DOHH2 (cell line): Measurements from ENCODE around the gene TBL1X.

Experiments used
- H3F3A ChIP-seq: fragments of 200-600 bp; sonication (generic), shearing (Covaris generic); 2 replicates; pipeline ENCODE4 v1.6.0; 2016; ENCODE audit warnings: antibody characterized with exemption, mild to moderate bottlenecking; ENCODE audit not compliant: control insufficient read depth, insufficient read depth
- H3K27ac ChIP-seq: fragments of 200-600 bp; sonication (generic); 2 replicates; pipeline ENCODE4 v1.5.1; 2014; ENCODE audit warnings: low read depth, mild to moderate bottlenecking, low read length, moderate library complexity
- H3K27me3 ChIP-seq: fragments of 200-600 bp; sonication (generic); 2 replicates; pipeline ENCODE4 v1.6.1; 2014; ENCODE audit warnings: mild to moderate bottlenecking, low read length, mixed read lengths; ENCODE audit not compliant: control insufficient read depth
- H3K36me3 ChIP-seq: fragments of 200-600 bp; sonication (generic); 2 replicates; pipeline ENCODE4 v1.6.1; 2014; ENCODE audit warnings: mild to moderate bottlenecking, low read length, moderate library complexity, mixed read lengths; ENCODE audit not compliant: control insufficient read depth
- H3K4me1 ChIP-seq: fragments of 200-600 bp; sonication (generic); 2 replicates; pipeline ENCODE4 v1.6.1; 2014; ENCODE audit warnings: mild to moderate bottlenecking, low read length, mixed read lengths; ENCODE audit not compliant: control insufficient read depth
- H3K4me2 ChIP-seq: fragments of 200-600 bp; sonication (generic); 2 replicates; pipeline ENCODE4 v1.6.0; 2014; ENCODE audit warnings: mild to moderate bottlenecking, low read length, moderate library complexity
- H3K4me3 ChIP-seq: fragments of 200-600 bp; sonication (generic); 2 replicates; pipeline ENCODE4 v1.5.1; 2014; ENCODE audit warnings: mild to moderate bottlenecking, low read length, mixed read lengths
- H3K79me2 ChIP-seq: fragments of 200-600 bp; sonication (generic); 2 replicates; pipeline ENCODE4 v1.6.1; 2014; ENCODE audit warnings: mild to moderate bottlenecking, low read length, mixed read lengths; ENCODE audit not compliant: control insufficient read depth
- H3K9me2 ChIP-seq: fragments of 200-600 bp; sonication (generic); replicated peaks from 2 replicates; pipeline ENCODE4 v1.6.1; 2014; ENCODE audit warnings: mild to moderate bottlenecking, low read length, mixed read lengths; ENCODE audit not compliant: control insufficient read depth
- H3K9me3 ChIP-seq: fragments of 200-600 bp; sonication (generic); 2 replicates; pipeline ENCODE4 v1.6.1; 2014; ENCODE audit warnings: antibody characterized with exemption, low read length, mixed read lengths; ENCODE audit not compliant: control insufficient read depth, insufficient read depth
- H4K20me1 ChIP-seq: fragments of 200-600 bp; sonication (generic); 2 replicates; pipeline ENCODE4 v1.6.0; 2014; ENCODE audit warnings: low read depth, mild to moderate bottlenecking, antibody characterized with exemption, low read length, moderate library complexity; ENCODE audit not compliant: control insufficient read depth, insufficient read depth
- CTCF ChIP-seq: fragments of 200-600 bp; sonication (generic); IDR thresholded peaks from one replicate; pipeline ENCODE4 v1.5.1; 2014; ENCODE audit warnings: antibody characterized with exemption, mild to moderate bottlenecking, low read depth, low read length; ENCODE audit not compliant: poor library complexity, severe bottlenecking
- EZH2phosphoT487 ChIP-seq: fragments of 200-600 bp; sonication (generic); IDR thresholded peaks from 2 replicates; pipeline ENCODE4 v1.6.1; 2017; ENCODE audit warnings: borderline replicate concordance, mild to moderate bottlenecking, antibody characterized with exemption, low read length, moderate library complexity, mixed read lengths

Gene TBL1X

GRCh38 chrX:9494771-9495170, 29.9 kb downstream of the TBL1X start:
- Histone ChIP-seq H4K20me1 (no peaks in the 10 kb centered on the region), H3K4me1 (no peaks in the 10 kb centered on the region), H3K27ac (no peak overlapping the region), H3K79me2 (peaks cover 56% of the 10 kb centered on the region), H3K4me2 (no peak overlapping the region), H3K27me3 (no peaks in the 10 kb centered on the region), H3K36me3 (no peaks in the 10 kb centered on the region; the same call in 1 of the 2 replicates), H3F3A (no peaks in the 10 kb centered on the region), H3K9me2 (no peaks in the 10 kb centered on the region), H3K9me3 (no peaks in the 10 kb centered on the region), H3K4me3 (no peak overlapping the region)
- TF ChIP-seq EZH2phosphoT487, result no peak

- H3K4me2 ChIP-seq, result no peak overlapping the region
- no peaks in the 10 kb centered on the region for H3F3A ChIP-seq
- no peaks in the 10 kb centered on the region for H3K27me3 ChIP-seq
- H3K27ac ChIP-seq, result no peak overlapping the region
- H3K4me3 ChIP-seq, result no peak overlapping the region
- TF ChIP-seq CTCF (no peak), EZH2phosphoT487 (no peak)
- no peaks in the 10 kb centered on the region for H3K4me1 ChIP-seq
- H3K36me3 ChIP-seq, result no peaks in the 10 kb centered on the region; the same call in 1 of the 2 replicates
- peaks cover 53% of the 10 kb centered on the region for H3K79me2 ChIP-seq
- H3K9me3 ChIP-seq, result no peaks in the 10 kb centered on the region
- H3K9me2 ChIP-seq, result no peaks in the 10 kb centered on the region
- no peaks in the 10 kb centered on the region for H4K20me1 ChIP-seq
Observed at GRCh38 chrX:9495496-9495895, 30.6 kb downstream of the TBL1X start.

- H3K79me2 ChIP-seq, result peaks cover 37% of the 10 kb centered on the region
- no peaks in the 10 kb centered on the region for H3K9me3 ChIP-seq
- H3K9me2 ChIP-seq, result no peaks in the 10 kb centered on the region
- H3K4me1 ChIP-seq, result no peaks in the 10 kb centered on the region
- no peaks in the 10 kb centered on the region for H4K20me1 ChIP-seq
- peaks cover 12% of the 10 kb centered on the region for H3K36me3 ChIP-seq
- H3F3A ChIP-seq, result no peaks in the 10 kb centered on the region
- H3K4me3 ChIP-seq, result no peak overlapping the region
- no peak overlapping the region for H3K27ac ChIP-seq
- H3K4me2 ChIP-seq, result no peak overlapping the region
- no peak for TF ChIP-seq CTCF
- TF ChIP-seq EZH2phosphoT487, result no peak
- no peaks in the 10 kb centered on the region for H3K27me3 ChIP-seq
Observed at GRCh38 chrX:9498236-9498635, 33.4 kb downstream of the TBL1X start.

DNA sequence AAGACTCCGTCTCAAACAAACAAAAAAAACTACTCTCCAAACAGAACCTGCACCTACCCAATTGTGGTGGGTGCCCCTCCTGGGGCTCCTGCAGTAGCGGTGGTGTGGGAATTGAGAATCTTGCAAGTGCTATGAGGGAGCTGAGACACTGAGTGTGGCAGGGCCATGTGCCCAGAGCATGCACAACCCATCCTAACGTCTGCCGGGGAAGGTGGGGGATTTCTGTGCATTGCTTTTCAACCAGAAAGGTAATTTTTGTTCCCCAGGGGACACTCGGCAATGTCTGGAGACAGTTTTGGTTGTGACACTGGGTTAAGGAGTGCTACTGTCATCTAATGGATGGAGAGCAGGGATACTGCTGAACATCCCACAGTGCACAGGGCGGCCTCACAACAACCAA, 35.7 kb downstream of the TBL1X start:
- Histone ChIP-seq H3K27me3 (no peaks in the 10 kb centered on the region), H3K79me2 (peaks cover 22% of the 10 kb centered on the region), H3K4me1 (no peaks in the 10 kb centered on the region), H3K36me3 (peaks cover 17% of the 10 kb centered on the region), H4K20me1 (no peaks in the 10 kb centered on the region), H3K4me3 (no peak overlapping the region), H3K9me3 (no peaks in the 10 kb centered on the region), H3F3A (no peaks in the 10 kb centered on the region), H3K27ac (no peak overlapping the region), H3K4me2 (no peak overlapping the region), H3K9me2 (no peaks in the 10 kb centered on the region)
- TF ChIP-seq EZH2phosphoT487 (no peak), CTCF (no peak)
